Measurements from ENCODE around the gene CACNA1A. TPM values are rescaled to one million over a fixed set of nuclear protein-coding genes. Genes with fewer than 3 reads are reported as not detected.
A peak's percentile ranks its signal among the peaks of the same experiment; 100 is the strongest.
"Not testable (repeated sequence)": the region's sequence is repeated elsewhere in the genome, so short reads cannot be mapped to it uniquely, and the experiment has no call there.

CACNA1A gene
- total RNA-seq, 2 experiments from 2014 or later = 0.30 to 0.45 TPM

DNA sequence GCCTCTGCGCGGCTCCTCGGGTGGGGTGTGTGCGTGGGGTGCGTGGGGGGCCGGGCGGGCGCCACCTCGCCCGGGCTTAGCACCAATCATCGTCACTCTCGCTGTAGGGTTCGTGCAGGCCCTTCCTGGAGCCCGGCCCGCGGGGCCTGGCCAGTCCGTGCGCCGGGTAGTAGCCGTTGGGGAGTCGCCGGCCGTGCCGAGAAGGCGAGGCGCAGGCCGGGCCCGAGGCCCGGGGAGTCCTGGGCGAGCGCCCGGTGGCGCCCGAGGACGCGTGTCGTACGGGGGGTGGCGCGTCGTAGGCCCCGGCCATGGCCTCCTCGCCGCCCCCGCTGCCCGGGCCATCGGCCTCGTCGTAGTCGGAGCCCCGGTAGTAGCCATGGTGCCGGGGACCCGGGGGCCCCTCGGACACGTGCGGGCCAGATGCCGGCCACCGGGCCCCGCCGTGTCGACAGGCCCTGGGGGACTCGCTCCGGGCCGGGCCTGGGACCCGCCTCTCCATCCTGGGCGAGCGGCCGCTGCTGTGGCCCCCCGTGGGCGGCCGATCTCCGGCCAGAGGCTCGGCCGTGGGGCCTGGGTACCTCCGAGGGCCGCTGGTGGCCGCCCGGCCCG is 298.9 kb downstream of the CACNA1A start:
- H3K4me3 ChIP-seq (ENCODE audit: low read length) = no peak overlapping the region
- CTCF ChIA-PET = no interaction called here

DNA sequence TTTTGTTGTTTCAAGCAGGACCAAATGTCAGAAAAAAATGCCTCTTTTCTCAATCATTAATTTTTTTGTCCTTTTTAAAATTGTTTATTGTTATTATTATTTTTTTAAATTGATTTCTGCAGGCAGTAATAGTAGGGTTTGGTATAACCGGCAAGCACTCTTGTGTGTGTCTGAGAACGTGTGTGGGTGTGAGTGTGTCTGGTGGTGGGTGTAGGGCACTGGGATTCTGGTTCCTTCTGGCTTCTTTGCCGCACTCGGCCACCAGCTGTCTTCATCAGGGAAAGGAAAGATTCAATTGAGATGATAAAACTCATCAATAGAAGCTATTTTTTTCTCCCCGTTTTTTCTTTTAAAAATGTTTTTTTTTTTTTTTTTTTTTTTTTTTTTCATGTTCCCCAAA is 299.7 kb downstream of the CACNA1A start:
- Histone ChIP-seq H3K4me1 (ENCODE audit: insufficient read depth, low read length) (peaks cover 13% of the 10 kb centered on the region), H3K27me3 (ENCODE audit: control insufficient read depth in 1 of 2, insufficient read depth in 2 of 2, low read length in 2 of 2) (no peaks in the 10 kb centered on the region), H3K27ac (ENCODE audit: low read depth in 1 of 2, low read length in 2 of 2) (no peak overlapping the region), H3K4me3 (ENCODE audit: low read length) (no peak overlapping the region), H3K9me3 (ENCODE audit: control insufficient read depth in 1 of 2, insufficient read depth in 1 of 2, low read length in 2 of 2) (no peaks in the 10 kb centered on the region), H3K36me3 (ENCODE audit: insufficient read depth, low read length) (no peaks in the 10 kb centered on the region)
- intact Hi-C loops (cut with DNase I, micrococcal nuclease) = no loop called here
- H3K4me3 Mint-ChIP-seq = no peak overlapping the region
- ChIA-PET POLR2A (interaction anchor here (1.2 to 2.1 kb wide), 3 partner anchors 39 to 54 kb away, joined by 4 to 9 read pairs (median 6); no protein-coding TSS in a partner anchor), CTCF (interaction anchor here (0.8 to 1.5 kb wide), 2 partner anchors 12 to 57 kb away, joined by 3 to 4 read pairs; partner anchors contain the start of genes IER2 and STX10)
- no peaks in the 10 kb centered on the region for H3K36me3 Mint-ChIP-seq (ENCODE audit: low read depth)
- TF ChIP-seq, protein P1, sequence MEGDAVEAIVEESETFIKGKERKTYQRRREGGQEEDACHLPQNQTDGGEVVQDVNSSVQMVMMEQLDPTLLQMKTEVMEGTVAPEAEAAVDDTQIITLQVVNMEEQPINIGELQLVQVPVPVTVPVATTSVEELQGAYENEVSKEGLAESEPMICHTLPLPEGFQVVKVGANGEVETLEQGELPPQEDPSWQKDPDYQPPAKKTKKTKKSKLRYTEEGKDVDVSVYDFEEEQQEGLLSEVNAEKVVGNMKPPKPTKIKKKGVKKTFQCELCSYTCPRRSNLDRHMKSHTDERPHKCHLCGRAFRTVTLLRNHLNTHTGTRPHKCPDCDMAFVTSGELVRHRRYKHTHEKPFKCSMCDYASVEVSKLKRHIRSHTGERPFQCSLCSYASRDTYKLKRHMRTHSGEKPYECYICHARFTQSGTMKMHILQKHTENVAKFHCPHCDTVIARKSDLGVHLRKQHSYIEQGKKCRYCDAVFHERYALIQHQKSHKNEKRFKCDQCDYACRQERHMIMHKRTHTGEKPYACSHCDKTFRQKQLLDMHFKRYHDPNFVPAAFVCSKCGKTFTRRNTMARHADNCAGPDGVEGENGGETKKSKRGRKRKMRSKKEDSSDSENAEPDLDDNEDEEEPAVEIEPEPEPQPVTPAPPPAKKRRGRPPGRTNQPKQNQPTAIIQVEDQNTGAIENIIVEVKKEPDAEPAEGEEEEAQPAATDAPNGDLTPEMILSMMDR (IDR thresholded peaks at IDR 0.05) = no peak
- no peaks in the 10 kb centered on the region for H3K9me3 Mint-ChIP-seq
- H3K27ac Mint-ChIP-seq = no peak overlapping the region
- ATAC-seq (ENCODE audit: poor library complexity) = no peak
- DNase-seq = no peak
- peaks cover 10% of the 10 kb centered on the region for H3K4me1 Mint-ChIP-seq (ENCODE audit: low read depth)
- no peaks in the 10 kb centered on the region for H3K27me3 Mint-ChIP-seq

More for the DNA sequence above, 298.9 kb downstream of the CACNA1A start:
- TF ChIP-seq, protein P1 (IDR thresholded peaks at IDR 0.05) = no peak
- peak overlapping the region in 1 of 2 donors; percentile 50 for H3K27ac ChIP-seq (ENCODE audit: low read depth in 1 of 2, low read length in 2 of 2)
- H3K4me1 ChIP-seq (ENCODE audit: insufficient read depth, low read length) = peaks cover 13% of the 10 kb centered on the region
- H3K36me3 ChIP-seq (ENCODE audit: insufficient read depth, low read length) = no peaks in the 10 kb centered on the region
- Mint-ChIP-seq H3K27ac (peak overlapping the region; percentile 94), H3K4me3 (no peak overlapping the region), H3K36me3 (ENCODE audit: low read depth) (no peaks in the 10 kb centered on the region), H3K27me3 (no peaks in the 10 kb centered on the region), H3K4me1 (ENCODE audit: low read depth) (peaks cover 12% of the 10 kb centered on the region), H3K9me3 (no peaks in the 10 kb centered on the region)
- POLR2A ChIA-PET = interaction anchor here (1.2 to 2.1 kb wide), 5 partner anchors 40 to 55 kb away, joined by 4 to 10 read pairs (median 6); no protein-coding TSS in a partner anchor
- ATAC-seq (ENCODE audit: poor library complexity) = no peak
- no peaks in the 10 kb centered on the region for H3K27me3 ChIP-seq (ENCODE audit: control insufficient read depth in 1 of 2, insufficient read depth in 2 of 2, low read length in 2 of 2)
- peak in 1 of 14 experiments; percentile 29 for DNase-seq
- intact Hi-C loops (cut with DNase I, micrococcal nuclease) = no loop called here
- H3K9me3 ChIP-seq (ENCODE audit: control insufficient read depth in 1 of 2, insufficient read depth in 1 of 2, low read length in 2 of 2) = no peaks in the 10 kb centered on the region

DNA sequence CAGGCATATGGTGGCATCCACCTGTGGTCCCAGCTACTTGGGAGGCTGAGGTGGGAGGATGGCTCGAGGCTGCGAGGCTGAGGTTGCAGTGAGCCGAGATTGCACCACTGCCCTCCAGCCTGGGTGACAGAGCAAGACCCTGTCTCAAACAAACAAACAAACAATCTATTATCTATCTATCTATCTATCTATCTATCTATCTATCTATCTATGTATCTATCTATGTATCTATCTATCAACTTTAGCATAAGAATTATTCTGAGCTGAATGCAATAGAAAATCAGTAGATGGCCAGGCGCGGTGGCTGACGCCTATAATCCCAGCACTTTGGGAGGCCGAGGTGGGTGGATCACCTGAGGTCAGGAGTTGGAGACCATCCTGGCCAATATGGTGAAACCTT is 304.2 kb downstream of the CACNA1A start:
- H3K27ac Mint-ChIP-seq; H3K27me3 Mint-ChIP-seq; H3K9me3 Mint-ChIP-seq; H3K36me3 Mint-ChIP-seq (ENCODE audit: low read depth); H3K36me3 ChIP-seq (ENCODE audit: insufficient read depth, low read length); H3K4me1 ChIP-seq (ENCODE audit: insufficient read depth, low read length); H3K9me3 ChIP-seq (ENCODE audit: control insufficient read depth in 1 of 2, insufficient read depth in 1 of 2, low read length in 2 of 2); ATAC-seq (ENCODE audit: poor library complexity); DNase-seq; intact Hi-C loops (cut with DNase I, micrococcal nuclease); H3K4me3 Mint-ChIP-seq; CTCF ChIA-PET; H3K4me1 Mint-ChIP-seq (ENCODE audit: low read depth); H3K27ac ChIP-seq (ENCODE audit: low read depth in 1 of 2, low read length in 2 of 2); H3K4me3 ChIP-seq (ENCODE audit: low read length); H3K27me3 ChIP-seq (ENCODE audit: control insufficient read depth in 1 of 2, insufficient read depth in 2 of 2, low read length in 2 of 2): not testable (repeated sequence)
- POLR2A ChIA-PET = interaction anchor here (1.5 kb wide), 1 partner anchor 47 kb away, joined by 3 read pairs; no protein-coding TSS in a partner anchor

DNA sequence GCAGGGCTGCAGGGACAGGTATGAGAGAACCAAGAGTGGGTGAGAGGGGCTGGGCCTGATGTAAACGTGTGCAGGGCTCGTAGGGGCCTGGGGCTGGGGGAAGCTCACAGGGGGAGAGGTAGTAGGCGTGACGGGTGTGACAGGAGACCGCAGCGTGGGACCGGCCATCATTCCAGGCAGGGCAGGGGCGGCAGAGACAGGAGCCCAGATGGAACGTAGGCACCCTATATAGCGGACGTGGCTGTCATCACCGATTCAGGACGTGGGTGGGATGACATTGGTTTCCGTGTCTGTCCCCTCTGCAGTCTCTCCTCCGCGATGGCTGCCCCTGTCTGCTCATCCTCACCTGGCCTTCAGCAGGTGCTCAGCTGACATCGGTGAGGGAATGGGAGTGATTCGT is 307.6 kb downstream of the CACNA1A start:
- CTCF ChIA-PET = no interaction called here
- Histone ChIP-seq H3K36me3 (ENCODE audit: insufficient read depth, low read length) (no peaks in the 10 kb centered on the region), H3K4me3 (ENCODE audit: low read length) (no peak overlapping the region), H3K27ac (ENCODE audit: low read depth in 1 of 2, low read length in 2 of 2) (no peak overlapping the region), H3K4me1 (ENCODE audit: insufficient read depth, low read length) (peaks cover 24% of the 10 kb centered on the region), H3K27me3 (ENCODE audit: control insufficient read depth in 1 of 2, insufficient read depth in 2 of 2, low read length in 2 of 2) (no peaks in the 10 kb centered on the region), H3K9me3 (ENCODE audit: control insufficient read depth in 1 of 2, insufficient read depth in 1 of 2, low read length in 2 of 2) (no peaks in the 10 kb centered on the region)
- Mint-ChIP-seq H3K27ac (no peak overlapping the region), H3K9me3 (no peaks in the 10 kb centered on the region), H3K36me3 (ENCODE audit: low read depth) (no peaks in the 10 kb centered on the region), H3K27me3 (no peaks in the 10 kb centered on the region), H3K4me1 (ENCODE audit: low read depth) (peaks cover 19% of the 10 kb centered on the region), H3K4me3 (no peak overlapping the region)
- intact Hi-C loops (cut with DNase I, micrococcal nuclease) = no loop called here
- no peak for DNase-seq
- POLR2A ChIA-PET = no interaction called here
- no peak for ATAC-seq (ENCODE audit: poor library complexity)
- TF ChIP-seq, protein P1 (IDR thresholded peaks at IDR 0.05) = no peak
